ENCODE results near the gene HNRNPLL. TPM values are rescaled to one million over a fixed set of nuclear protein-coding genes. Genes with fewer than 3 reads are reported as not detected.
"Not testable (repeated sequence)": the region's sequence is repeated elsewhere in the genome, so short reads cannot be mapped to it uniquely, and the experiment has no call there.

The HNRNPLL gene
- total RNA-seq, 1 experiment from 2014 or later, result 73.8 TPM

DNA sequence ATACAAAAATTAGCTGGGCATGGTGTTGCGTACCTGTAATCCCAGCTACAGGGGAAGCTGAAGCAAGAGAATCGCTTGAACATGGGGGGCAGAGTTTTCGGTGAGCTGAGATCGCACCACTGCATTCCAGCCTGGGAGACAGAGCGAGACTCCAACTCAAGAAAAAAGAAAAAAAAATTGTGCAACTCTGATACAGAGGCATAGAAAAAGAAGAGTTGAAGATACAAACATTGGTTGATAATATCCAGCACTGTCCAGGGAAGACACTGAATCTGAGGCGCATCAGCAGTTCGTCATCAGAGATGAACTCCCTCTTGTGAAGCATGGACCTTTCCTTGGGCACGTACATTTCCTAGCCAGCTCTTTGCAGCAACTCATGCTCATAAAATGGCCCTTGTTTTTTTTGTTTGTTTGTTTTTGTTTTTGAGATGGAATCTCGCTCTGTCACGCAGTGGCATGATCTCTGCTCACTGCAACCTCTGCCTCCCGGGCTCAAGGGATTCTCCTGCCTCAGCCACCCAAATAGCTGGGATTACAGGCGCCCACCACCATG is 46.5 kb upstream of the HNRNPLL start:
- no peak for TF ChIP-seq EZH2 (IDR thresholded peaks at IDR 0.05; ENCODE audit: borderline replicate concordance, low read depth, low read length, poor library complexity, severe bottlenecking)
- TF ChIP-seq, protein P1, sequence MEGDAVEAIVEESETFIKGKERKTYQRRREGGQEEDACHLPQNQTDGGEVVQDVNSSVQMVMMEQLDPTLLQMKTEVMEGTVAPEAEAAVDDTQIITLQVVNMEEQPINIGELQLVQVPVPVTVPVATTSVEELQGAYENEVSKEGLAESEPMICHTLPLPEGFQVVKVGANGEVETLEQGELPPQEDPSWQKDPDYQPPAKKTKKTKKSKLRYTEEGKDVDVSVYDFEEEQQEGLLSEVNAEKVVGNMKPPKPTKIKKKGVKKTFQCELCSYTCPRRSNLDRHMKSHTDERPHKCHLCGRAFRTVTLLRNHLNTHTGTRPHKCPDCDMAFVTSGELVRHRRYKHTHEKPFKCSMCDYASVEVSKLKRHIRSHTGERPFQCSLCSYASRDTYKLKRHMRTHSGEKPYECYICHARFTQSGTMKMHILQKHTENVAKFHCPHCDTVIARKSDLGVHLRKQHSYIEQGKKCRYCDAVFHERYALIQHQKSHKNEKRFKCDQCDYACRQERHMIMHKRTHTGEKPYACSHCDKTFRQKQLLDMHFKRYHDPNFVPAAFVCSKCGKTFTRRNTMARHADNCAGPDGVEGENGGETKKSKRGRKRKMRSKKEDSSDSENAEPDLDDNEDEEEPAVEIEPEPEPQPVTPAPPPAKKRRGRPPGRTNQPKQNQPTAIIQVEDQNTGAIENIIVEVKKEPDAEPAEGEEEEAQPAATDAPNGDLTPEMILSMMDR (conservative IDR thresholded peaks at IDR 0.05; ENCODE audit: low read depth, low read length), result no peak
- DNase-seq (ENCODE audit: low spot score), result no peak
- Histone ChIP-seq H3K9me3 (ENCODE audit: low read depth, low read length, poor library complexity, severe bottlenecking) (no peaks in the 10 kb centered on the region), H3K36me3 (ENCODE audit: insufficient read depth, low read length, poor library complexity, severe bottlenecking) (no peaks in the 10 kb centered on the region), H3K4me1 (ENCODE audit: insufficient read depth, low read length, poor library complexity, severe bottlenecking) (no peaks in the 10 kb centered on the region), H3K4me3 (ENCODE audit: low read depth, low read length, poor library complexity, severe bottlenecking) (no peak overlapping the region), H3K27ac (ENCODE audit: low read depth, low read length, poor library complexity, severe bottlenecking) (no peak overlapping the region), H3K27me3 (replicated peaks; ENCODE audit: insufficient read depth, low read depth, low read length, poor library complexity) (no peaks in the 10 kb centered on the region)
- ChIA-PET CTCF (no interaction called here), POLR2A (ENCODE audit: low non-redundant PET) (no interaction called here)
- intact Hi-C loops (cut with micrococcal nuclease; ENCODE audit: unreplicated experiment), result no loop called here
- no TSS peak for BruUV-seq (replicated peaks)

DNA sequence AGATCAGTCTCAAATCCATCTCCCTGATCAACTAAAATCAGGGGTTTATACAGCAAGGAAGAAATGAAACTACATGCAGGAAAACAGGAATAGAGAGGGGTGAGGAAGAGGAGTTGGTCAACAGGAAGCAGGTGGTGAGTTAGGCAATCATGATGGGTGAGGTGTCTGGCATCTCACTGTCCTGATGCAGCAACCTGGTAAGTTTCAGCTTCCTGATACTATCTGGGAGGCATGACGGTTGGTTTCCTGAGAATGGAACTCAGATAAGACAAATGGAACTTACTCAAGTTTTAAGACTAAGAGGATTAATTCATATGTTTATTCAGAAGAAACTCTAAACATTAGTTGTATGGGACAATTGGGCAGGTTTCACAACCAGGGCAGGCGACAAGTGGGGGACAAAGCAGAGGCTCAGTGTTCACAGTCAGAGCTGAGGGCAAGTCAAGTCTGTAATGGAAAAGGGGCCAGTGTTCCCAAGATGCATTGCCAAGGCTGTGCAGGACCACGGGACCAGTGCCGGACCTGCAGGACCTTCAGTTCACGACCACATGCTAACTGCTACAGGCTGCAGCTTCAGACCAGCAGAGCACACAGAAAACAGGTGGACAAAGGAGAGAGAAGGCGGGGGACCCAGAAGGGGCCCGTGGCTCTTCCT is 45.5 kb upstream of the HNRNPLL start:
- ChIA-PET CTCF (no interaction called here), POLR2A (ENCODE audit: low non-redundant PET) (no interaction called here)
- BruUV-seq (replicated peaks), result no TSS peak
- H3K4me1 ChIP-seq (ENCODE audit: insufficient read depth, low read length, poor library complexity, severe bottlenecking), result no peaks in the 10 kb centered on the region
- H3K36me3 ChIP-seq (ENCODE audit: insufficient read depth, low read length, poor library complexity, severe bottlenecking), result no peaks in the 10 kb centered on the region
- no peak for DNase-seq (ENCODE audit: low spot score)
- no peaks in the 10 kb centered on the region for H3K9me3 ChIP-seq (ENCODE audit: low read depth, low read length, poor library complexity, severe bottlenecking)
- TF ChIP-seq, protein P1 (conservative IDR thresholded peaks at IDR 0.05; ENCODE audit: low read depth, low read length), result no peak
- no peak for TF ChIP-seq EZH2 (IDR thresholded peaks at IDR 0.05; ENCODE audit: borderline replicate concordance, low read depth, low read length, poor library complexity, severe bottlenecking)
- H3K4me3 ChIP-seq (ENCODE audit: low read depth, low read length, poor library complexity, severe bottlenecking), result no peak overlapping the region
- no peaks in the 10 kb centered on the region for H3K27me3 ChIP-seq (replicated peaks; ENCODE audit: insufficient read depth, low read depth, low read length, poor library complexity)
- intact Hi-C loops (cut with micrococcal nuclease; ENCODE audit: unreplicated experiment), result no loop called here
- no peak overlapping the region for H3K27ac ChIP-seq (ENCODE audit: low read depth, low read length, poor library complexity, severe bottlenecking)

DNA sequence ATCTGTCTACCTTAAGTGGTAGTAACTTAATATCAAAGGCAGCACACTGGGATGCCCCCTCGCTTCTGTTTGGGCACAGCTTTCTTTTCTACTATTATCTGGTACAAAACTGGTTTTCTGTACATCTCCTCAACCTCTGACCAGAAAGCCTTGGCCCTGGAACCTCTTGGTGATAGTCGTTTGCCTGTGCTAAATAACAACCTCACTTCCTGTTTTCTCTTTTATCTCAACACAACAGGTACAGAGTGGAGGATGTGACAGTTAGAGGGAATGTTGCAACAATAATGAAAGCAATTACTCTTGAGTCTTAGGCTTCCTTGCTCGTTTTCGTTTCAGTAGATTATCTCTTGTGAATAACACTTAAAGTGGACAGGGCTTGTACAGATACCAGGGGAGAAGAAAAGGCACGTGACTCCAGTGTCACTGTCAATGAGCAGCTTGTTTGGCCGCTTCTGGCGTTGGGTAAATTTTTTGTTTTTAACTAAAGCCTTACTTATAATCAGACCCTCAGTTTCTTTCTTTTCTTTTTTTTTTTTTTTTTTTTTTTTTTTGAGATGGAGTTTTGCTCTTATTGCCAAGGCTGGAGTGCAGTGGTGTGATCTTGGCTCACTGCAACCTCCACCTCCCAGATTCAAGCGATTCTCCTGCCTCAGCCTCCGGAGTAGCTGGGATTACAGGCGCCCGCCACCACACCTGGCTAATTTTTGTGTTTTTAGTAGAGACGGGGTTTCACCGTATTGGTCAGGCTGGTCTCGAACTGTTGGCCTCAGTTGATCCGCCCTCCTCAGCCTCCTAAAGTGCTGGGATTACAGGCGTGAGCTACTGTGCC is 41.2 kb upstream of the HNRNPLL start:
- H3K27ac ChIP-seq (ENCODE audit: low read depth, low read length, poor library complexity, severe bottlenecking); CTCF ChIA-PET; intact Hi-C loops (cut with micrococcal nuclease; ENCODE audit: unreplicated experiment); BruUV-seq (replicated peaks); H3K9me3 ChIP-seq (ENCODE audit: low read depth, low read length, poor library complexity, severe bottlenecking); H3K4me1 ChIP-seq (ENCODE audit: insufficient read depth, low read length, poor library complexity, severe bottlenecking); DNase-seq (ENCODE audit: low spot score); H3K27me3 ChIP-seq (replicated peaks; ENCODE audit: insufficient read depth, low read depth, low read length, poor library complexity); H3K4me3 ChIP-seq (ENCODE audit: low read depth, low read length, poor library complexity, severe bottlenecking); POLR2A ChIA-PET (ENCODE audit: low non-redundant PET); H3K36me3 ChIP-seq (ENCODE audit: insufficient read depth, low read length, poor library complexity, severe bottlenecking): not testable (repeated sequence)
